GM18526 (cell line): ENCODE results near the gene PCGF1.

Experiments
- POLR2A ChIP-seq: IDR thresholded peaks from 3 replicates; pipeline ENCODE4 v1.6.1; 2011; ENCODE audit not compliant: insufficient read length; ENCODE audit errors: extremely low read depth

The PCGF1 gene

DNA sequence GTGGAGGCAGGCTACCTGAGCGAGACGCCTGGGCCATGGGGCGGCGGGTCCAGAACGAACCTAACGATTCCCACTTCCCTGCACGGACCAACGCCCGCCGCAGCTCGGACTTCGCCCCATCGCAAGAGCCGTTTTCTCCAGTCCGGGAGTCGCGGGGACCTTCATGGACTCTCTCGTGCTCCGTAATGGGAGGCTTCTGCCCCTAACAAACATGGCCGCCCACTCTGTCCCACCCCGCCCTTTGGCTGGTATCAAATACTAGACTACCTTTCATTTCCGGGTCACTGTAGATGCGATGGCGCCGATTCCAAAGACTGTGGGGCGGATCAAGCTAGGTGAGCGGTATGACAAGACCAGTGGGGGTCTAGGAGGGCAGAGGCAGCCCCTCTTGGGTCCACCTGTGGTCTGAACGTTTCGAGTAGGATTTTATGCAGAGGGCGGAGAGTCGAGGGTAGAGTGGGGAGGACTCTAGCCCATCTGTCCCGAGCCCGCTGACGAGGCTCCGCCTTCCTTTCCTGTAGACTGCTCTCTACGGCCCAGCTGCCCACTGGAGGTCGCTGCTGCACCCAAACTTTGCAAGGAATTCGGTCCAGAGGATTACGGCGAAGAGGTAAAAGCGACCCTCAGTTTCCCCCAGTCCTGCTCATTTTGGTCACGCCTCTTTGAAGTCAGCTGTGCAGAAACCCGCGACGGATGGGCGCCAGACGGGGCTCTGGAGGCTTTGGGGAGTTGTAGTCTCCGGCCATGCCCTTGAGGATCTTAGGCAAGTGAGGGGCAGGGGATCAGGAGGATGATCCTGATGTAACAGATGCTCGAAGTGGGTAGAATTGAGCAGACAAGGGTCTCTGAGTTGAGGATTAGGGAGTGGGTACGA lies 24.5 kb downstream of the PCGF1 start, which contains the start of the genes CCDC142 and TTC31:
Gene CCDC142, minus strand, starts transcription at position 198 of the 874 bp plus-strand sequence. Its CDS starts 161 bp downstream, at position 37.
Gene TTC31, plus strand, starts transcription at position 281 of the 874 bp plus-strand sequence. Its CDS starts 15 bp downstream, at position 296.
- peak; percentile 79 for TF ChIP-seq POLR2A

DNA sequence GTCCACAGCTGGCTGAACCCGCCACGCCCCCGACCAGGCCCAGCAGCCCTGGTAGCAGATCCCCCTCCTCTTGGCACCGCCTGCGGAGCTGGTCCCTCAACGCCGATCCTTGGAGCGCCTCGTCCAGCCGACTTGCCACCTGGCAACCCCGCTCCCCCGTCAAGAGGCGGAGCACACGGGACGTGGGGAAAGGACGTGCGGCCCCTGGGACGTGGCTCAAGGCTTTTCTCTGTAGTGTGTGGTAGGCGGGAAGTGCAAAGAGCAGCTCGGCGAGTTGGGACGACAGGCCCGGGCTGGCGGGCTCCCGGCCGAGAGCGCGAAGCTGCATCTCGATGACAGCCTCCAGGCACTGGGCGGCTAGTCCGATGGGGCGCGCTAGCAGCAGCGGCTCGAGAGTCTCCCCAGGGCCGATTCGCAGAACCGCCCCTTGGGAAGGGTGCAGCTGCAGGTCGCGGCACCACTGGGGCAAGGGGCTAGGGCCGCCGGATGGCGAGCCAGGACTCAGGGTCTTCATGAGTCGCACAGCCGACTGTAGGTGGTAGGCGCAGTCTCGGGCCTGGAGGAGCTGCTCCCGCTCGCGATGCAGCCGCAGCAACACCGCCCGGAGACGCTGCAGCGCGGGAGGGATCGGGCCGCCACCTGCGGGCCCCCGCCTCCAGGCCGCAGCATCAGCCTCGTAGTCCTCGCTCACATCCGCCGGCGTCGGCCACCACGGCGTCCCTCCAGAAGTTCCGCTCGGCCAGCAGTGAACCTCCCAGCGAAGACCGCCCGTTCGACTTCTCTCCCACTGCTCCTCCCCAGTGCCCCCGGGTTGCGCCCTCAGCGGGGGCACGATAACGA lies 25.3 kb downstream of the PCGF1 start:
- no peak for TF ChIP-seq POLR2A

DNA sequence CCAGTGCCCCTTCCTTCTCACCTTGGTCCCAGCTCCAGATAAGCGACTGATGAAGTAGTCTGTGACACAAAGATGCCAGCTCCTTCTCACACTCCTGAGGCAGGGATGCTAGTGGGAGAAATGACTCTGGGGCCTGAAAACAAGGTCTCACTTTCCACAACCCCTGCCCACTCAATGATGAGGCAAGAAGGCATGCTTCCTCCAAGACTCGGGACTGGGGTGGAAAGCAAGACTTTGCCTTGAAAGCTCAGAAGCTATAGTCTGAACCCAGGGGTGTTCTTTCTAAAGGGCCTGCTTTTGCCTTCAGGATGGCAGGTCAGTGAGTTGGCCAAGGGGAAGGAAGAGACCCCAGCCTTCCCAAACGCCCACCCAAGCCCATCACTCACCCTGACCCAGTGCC lies 26.1 kb downstream of the PCGF1 start:
- no peak for TF ChIP-seq POLR2A

DNA sequence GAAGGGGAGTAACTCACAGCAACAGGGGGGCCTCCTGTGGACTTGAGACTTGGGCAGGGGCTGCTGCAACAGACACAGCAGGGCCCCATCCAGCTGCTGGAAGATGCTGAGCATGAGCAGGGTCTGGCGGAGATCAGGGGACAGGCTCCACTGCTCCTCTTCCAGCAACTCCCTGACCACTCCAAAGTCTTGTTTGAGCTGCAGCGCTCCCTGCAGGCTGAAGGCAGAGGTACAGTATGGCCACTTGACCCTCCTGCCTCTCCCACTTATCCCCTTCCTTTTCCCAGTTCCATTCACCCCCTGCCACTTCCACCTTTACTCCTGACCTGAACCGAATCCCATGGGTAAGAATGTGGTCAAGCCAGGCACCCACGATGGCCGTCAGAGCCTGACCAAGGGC lies 32.6 kb downstream of the PCGF1 start:
- no peak for TF ChIP-seq POLR2A

DNA sequence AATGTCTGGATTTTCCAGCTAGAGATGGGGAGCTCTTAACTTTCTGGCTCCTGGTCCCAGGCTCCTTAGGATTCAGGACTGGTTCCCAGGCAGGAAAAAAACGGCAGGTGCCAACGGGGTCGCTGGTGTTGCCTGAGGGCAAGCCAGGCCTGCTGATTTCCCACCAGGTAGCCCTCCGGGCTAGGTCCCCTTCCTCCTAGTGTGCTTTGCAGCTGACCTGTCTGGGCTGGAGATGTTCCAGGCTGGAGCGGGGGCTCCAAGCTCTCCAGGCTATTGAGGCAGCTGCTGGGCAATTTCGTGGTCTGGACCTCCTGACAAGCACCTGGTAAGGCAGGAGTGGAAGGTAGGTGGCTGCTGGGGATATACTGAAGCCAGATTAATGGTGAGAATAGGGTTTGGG lies 33.0 kb downstream of the PCGF1 start:
- TF ChIP-seq POLR2A = no peak

DNA sequence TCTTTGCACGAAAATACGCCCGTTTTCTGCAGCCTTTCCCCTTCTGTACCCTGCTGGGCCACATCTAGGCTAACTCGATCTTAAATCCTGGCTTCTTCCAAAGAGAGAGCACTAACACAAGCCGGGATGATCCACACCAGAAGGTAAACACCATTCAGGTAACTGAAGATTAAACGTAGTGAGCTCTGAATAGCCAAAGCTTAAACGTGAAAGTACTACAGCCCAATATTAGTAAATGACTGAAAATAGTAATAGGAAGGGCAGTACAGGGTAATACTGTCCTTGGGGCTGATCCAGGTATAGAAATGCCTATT lies 34.6 kb downstream of the PCGF1 start:
- TF ChIP-seq POLR2A = no peak

DNA sequence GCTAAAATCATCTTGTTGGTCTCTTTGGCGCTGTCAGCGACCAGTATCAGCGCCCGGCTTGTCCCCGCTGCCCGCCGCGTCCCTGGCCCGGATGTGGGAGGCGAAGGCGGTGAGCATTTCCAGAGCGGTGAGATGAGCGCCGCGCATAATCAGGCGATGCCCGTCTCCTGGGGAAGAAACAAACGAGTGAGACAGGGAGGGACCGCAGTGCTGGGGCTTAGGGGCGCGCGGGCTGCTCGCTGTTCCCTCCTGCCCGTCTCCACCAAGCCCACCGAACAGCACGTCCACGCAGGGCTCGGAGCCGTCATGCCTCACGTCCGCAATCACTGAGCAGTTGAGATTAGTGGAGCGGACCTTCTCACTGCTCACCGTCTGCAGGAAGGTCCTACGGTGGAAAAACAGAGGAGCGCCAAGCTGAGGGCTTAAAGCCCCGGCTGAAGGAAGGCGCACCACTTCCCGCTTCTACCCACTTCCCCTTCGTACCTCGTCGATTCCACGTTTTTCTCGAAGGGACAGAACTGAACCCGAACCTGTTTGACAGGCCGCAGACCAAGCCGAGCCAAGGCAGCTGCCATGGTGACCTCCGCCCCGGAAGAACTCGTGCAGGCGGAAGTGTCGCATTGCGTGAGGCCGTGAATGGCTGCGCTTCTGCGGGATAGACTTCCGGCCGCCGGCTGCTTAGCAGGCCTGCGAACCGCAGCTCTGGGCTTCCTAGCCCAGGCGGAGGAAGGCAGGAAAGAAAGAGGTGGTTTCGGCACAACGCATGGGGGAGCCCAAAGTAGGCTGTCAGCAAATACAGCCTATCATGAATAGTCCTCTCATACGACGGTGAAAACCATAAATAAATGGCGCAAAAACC lies 35.2 kb downstream of the PCGF1 start, which contains the start of gene MRPL53:
Gene MRPL53, minus strand, starts transcription at position 595 of the 859 bp plus-strand sequence. Its CDS starts 20 bp downstream, at position 575.
- TF ChIP-seq POLR2A = peak; percentile 91

DNA sequence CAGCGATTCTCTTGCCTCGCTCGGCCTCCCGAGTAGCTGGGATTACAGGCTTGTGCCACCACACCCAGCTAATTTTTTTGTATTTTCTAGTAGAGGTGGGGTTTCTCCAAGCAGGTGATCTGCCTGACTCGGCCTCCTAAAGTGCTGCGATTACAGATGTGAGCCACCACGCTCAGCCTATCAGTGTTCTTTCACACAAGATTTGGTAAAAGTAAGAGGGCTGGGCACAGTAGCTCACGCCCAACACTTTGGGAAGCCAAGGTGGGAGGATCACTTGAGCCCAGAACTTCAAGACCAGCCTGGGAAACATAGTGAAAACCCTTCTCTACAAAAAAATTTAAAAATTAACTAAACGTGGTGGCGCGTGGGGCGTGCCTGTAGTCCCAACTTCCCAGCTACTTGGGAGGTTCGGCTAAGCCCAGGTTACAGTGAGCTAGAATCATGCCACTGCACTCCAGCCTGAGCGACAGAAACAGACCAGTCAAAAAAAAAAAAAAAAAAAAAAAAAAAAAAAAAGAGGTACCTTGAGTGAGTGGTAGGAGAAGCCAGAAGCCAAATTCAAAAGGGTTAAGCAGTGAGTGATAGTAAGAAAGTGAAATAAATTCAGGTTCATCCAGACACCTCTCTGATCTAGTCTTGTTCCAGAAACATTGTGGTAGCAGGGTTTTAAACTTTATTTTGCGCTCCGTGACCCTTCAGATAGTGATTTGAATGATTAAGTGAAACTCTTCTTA lies 36.0 kb downstream of the PCGF1 start:
- no peak for TF ChIP-seq POLR2A

DNA sequence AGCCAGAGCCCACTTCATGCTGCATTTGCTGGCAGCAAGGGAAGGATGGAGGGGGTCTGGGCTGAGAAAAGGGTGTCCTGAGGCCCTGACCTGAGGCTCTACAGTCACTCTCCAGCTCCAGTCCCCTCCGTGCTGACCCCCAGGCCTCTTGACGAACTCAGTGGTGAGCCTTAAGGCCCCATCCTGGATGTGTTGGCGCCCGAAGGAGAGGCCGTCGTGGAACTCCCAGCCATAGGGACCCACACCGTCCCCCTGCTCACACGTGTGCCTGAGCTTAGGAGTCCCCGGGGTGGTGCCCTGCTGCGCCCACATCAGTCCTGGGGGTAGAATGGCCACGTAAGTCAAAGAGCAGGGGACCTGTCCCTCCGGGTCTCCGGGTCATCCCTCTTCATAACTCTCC lies 43.1 kb downstream of the PCGF1 start:
- no peak for TF ChIP-seq POLR2A

DNA sequence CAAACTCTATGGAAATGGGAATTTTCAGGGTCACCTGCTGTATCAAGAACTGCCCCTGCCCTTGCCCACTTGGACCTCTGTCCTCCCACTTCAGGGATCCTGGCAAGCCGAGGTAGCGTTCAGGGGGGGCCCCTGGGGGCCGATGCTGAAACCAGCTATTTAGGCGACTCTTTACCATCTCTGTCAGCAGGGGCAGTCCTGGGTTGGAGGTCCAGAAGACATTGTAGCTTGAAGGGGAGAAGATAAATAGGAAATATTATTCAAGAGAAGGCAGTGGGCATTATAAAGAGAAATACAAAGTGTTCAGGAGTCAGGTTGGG lies 44.7 kb downstream of the PCGF1 start:
- no peak for TF ChIP-seq POLR2A

DNA sequence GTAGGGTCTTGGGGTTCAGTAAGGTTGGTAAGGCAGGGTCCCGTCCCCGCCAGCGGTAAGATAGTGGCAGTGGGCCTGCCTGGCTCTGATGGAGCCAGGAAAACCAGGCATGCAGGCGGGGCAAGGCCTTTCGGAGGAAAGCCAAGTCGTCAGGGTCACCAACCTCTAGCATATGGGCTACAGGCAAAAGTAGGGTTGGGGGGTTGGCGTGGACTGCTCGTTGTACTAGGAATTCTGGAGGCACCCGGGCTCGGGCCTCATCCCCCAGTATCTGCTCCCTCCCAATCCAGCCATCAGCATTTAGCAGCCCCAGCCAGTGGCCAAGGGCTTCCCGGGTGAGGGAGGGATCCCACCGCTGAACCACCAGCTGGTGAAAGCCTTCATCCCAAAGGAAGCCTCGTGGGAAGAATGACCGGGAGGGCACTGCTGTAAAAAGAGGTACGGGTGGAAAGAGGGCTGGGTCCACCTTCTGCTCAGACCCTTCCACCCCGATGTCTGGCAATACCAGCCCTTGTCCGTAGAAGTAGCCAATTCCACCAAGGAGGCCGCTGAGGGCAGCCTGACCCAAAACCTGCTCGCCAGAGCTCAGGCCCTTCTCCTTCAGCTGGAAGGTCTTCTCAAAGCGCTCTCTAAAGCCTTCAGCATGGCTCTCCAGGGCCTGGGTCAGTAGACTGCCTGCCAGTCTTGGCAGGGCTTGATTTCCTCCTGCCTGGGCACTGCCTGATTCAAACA lies 45.3 kb downstream of the PCGF1 start:
- peak; percentile 0 for TF ChIP-seq POLR2A

DNA sequence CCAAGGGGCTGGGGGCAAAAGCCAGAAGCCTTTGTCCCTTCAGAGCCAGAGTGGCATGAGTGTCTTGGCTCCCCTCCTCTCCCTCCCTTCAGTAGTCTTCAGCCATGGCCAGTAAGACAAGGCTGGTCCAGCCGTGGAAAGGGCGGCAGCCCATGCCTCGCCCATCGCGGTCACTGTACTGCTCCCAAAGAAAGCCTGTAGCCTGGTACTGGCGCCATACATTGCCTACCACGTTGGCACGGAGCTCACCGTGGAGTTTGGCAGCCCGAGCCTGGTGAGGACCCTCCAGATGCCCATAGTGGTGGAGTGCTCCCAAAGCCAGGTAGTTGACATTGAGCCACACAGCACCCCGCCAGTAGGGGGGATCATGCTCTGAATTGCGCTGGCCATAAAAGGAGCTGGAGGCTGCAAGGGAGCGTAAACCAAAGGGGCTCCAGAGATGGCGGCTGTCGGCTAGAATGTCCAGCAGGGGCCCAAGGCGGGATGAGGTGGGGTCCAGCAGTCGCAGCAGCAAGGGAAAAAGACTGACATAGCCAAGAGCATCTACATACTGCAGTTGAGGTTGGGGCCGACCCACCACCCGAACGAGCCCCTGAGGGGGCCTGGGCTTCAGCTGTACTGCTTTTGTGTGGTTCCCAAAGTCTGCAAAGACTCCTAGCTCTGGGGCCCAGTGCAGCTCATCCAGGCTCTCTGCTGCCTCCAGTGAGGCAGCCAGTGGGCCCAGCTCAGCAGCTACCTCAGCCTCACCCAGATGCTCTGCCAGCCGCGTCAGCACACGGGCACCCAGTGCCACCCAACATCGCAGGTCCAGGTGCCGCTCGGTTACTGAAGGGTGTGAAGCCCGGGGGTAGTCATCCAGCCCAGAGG lies 46.1 kb downstream of the PCGF1 start:
- no peak for TF ChIP-seq POLR2A

DNA sequence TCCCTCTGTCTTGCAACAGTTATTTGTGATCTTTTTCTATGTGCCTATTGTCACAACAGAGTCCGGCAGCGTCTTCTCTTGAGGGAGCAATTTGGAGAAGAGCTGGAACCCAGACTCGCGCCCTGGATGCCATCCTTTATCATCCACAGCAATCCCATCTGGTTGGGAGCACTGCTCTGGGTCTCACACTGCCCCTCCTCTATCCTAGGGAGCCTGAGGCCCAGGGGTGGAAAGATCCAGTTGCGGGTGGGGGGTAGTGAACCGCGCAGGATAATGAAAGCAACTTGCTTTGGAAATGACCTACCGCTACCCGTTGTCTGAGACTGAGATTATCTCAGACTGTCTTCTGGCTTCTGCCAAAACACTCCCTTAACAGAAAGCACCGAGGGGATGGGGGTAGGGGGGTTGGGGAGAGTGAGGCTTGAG lies 48.5 kb downstream of the PCGF1 start:
- TF ChIP-seq POLR2A = no peak
